Body of pancreas (tissue), 4 donors: ENCODE data around the gene MDM1.

Source experiments
- POLR2A ChIP-seq, 3 donors: fragments of 450-650 bp; IDR thresholded peaks; one replicate each; pipeline ENCODE4 v1.6.1; 2016; ENCODE audit warnings: antibody characterized with exemption in 3 of 3, mild to moderate bottlenecking in 2 of 3
- TF ChIP-seq, protein P1 (sequence below), 7 experiments: fragments of 450-650 bp in 4 of 7; fragments of 200-600 bp in 3 of 7; sonication (generic) in 3 of 7; IDR thresholded peaks; one replicate each; pipeline ENCODE4 v1.5.1; 2016 to 2019; ENCODE audit warnings: antibody characterized with exemption in 7 of 7

- TF ChIP-seq, protein P1, sequence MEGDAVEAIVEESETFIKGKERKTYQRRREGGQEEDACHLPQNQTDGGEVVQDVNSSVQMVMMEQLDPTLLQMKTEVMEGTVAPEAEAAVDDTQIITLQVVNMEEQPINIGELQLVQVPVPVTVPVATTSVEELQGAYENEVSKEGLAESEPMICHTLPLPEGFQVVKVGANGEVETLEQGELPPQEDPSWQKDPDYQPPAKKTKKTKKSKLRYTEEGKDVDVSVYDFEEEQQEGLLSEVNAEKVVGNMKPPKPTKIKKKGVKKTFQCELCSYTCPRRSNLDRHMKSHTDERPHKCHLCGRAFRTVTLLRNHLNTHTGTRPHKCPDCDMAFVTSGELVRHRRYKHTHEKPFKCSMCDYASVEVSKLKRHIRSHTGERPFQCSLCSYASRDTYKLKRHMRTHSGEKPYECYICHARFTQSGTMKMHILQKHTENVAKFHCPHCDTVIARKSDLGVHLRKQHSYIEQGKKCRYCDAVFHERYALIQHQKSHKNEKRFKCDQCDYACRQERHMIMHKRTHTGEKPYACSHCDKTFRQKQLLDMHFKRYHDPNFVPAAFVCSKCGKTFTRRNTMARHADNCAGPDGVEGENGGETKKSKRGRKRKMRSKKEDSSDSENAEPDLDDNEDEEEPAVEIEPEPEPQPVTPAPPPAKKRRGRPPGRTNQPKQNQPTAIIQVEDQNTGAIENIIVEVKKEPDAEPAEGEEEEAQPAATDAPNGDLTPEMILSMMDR (IDR thresholded peaks at IDR 0.05), result no peak
- TF ChIP-seq POLR2A (IDR thresholded peaks at IDR 0.05), result no peak
These were observed 86.8 kb downstream of the MDM1 start for GRCh38 chr12:68245180-68246021.
